Astrocyte of the cerebellum (primary cell): ENCODE measurements around the gene POFUT1.
A peak's percentile ranks its signal among the peaks of the same experiment; 100 is the strongest.

ENCODE experiments used
- DNase-seq: peaks from one replicate; pipeline ENCODE4 v3.0.0-alpha.2; 2011; ENCODE audit warnings: low read depth
- H3K4me3 ChIP-seq: 2 replicates; pipeline ENCODE4 v1.5.1; 2011; ENCODE audit warnings: mild to moderate bottlenecking, low read depth, low read length, moderate library complexity
- in situ Hi-C: cut with HindIII; loops from 2 replicates; pipeline ENCODE4 v1.10.0; 2017; ENCODE audit warnings: low sequenced_read_pairs
- TF ChIP-seq, protein P1 (sequence below): IDR thresholded peaks from 2 replicates; pipeline ENCODE4 v1.5.1; 2012; ENCODE audit warnings: low read length, low read depth, moderate library complexity, mild to moderate bottlenecking; ENCODE audit errors: missing control alignments

POFUT1 gene

DNA sequence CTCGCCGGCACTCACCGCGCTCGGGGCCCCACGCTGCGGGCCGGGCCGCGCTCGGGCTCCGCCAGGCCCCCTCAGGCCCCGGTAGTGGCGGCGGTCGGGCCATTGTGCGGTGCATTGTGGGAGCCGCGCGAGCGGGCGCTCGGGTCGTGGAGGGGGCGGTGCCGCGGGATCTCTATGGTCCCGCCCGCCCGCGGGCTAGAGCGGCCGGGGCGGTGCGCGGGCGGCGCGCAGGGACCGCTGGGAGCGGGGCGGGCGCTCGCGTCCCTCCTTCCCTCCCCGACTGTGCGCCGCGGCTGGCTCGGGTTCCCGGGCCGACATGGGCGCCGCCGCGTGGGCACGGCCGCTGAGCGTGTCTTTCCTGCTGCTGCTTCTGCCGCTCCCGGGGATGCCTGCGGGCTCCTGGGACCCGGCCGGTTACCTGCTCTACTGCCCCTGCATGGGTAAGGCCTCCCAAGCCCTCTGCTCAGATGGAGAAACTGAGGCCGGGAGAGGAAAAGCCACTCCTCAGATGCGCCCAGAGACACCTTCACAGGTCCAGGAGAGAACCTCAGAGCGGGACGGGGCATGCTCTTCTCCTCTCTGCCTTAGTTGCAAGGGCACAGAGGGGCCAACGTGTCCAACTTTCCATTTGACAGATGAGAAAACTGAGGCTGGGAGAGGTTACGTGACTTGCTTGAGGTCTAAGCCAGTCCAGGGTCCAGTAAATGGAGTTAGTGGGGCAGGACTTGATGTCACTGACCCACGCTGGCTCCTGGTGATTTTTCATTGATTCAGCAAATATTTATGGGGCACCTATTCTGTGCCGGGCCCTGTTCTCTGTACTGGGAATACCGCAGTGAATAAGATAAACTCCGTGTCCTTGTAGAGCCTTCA lies at the start of gene POFUT1, which contains the start of gene PLAGL2:
TSS of gene POFUT1 (plus strand) at position 255 of the 873 bp plus-strand sequence. CDS start at position 317, 62 bp downstream.
TSS of gene PLAGL2 (minus strand) at position 118 of the 873 bp plus-strand sequence. CDS start 5,565 bp downstream, outside the sequence.
- peak within 1 kb of the TSS; percentile 91 for H3K4me3 ChIP-seq
- DNase-seq = peak; percentile 35
- in situ Hi-C loops = no loop called here
- TF ChIP-seq, protein P1, sequence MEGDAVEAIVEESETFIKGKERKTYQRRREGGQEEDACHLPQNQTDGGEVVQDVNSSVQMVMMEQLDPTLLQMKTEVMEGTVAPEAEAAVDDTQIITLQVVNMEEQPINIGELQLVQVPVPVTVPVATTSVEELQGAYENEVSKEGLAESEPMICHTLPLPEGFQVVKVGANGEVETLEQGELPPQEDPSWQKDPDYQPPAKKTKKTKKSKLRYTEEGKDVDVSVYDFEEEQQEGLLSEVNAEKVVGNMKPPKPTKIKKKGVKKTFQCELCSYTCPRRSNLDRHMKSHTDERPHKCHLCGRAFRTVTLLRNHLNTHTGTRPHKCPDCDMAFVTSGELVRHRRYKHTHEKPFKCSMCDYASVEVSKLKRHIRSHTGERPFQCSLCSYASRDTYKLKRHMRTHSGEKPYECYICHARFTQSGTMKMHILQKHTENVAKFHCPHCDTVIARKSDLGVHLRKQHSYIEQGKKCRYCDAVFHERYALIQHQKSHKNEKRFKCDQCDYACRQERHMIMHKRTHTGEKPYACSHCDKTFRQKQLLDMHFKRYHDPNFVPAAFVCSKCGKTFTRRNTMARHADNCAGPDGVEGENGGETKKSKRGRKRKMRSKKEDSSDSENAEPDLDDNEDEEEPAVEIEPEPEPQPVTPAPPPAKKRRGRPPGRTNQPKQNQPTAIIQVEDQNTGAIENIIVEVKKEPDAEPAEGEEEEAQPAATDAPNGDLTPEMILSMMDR = peak; percentile 5

DNA sequence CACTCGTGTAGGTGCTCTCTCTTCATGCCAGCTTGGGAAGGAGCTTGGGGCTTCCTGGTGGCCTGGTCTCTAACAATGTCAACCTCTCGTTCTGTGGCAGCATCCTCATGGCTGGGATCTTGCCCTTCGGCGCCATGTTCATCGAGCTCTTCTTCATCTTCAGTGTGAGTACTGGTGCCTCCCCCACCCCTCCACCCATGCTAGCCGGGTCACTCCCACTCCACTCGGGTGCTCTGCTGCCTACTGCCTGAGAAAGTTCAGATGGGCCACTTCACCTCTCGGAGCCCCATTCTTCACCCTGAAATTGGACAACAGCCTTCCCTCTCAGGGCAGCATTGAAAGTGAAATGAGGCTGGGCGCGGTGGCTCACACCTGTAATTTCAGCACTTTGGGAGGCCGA lies 49.3 kb upstream of the POFUT1 start:
- H3K4me3 ChIP-seq = no peak overlapping the region
- TF ChIP-seq, protein P1 = no peak
- DNase-seq = no peak
- in situ Hi-C loops = no loop called here

DNA sequence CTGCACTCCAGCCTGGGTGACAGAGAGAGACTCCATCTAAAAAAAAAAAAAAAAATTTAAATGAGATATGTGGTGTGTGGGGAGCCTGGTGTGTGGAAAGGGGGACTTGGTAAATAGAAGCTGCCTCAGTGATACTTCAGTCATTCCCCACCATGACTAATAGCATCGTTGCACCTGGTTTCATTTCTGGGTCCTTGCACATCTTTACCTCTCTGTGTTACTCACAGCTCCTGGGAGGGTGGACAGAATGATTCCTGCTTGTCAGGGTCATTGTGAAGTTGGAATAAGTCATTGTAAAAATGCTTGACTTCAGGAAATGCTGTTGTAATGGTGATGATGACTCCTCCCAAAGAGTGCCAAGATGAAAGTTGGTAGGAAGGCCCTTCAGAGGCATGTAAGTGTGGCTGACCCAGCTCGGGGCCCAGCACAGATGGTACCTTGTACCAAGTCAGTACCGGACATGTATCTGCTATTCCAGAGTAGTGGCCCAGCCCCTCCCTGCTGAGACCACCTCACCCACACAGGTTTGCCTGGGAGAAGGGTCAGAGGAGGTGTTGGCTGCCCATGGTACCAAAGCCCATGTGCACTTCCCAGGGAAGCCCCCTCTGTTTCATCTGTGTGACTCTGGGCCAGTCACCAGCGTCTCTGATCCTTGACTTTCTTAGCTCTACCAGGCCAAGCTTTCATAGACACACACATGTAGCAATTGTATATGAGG lies 48.6 kb upstream of the POFUT1 start:
- H3K4me3 ChIP-seq = no peak overlapping the region
- DNase-seq = no peak
- TF ChIP-seq, protein P1 = no peak
- in situ Hi-C loops = no loop called here

DNA sequence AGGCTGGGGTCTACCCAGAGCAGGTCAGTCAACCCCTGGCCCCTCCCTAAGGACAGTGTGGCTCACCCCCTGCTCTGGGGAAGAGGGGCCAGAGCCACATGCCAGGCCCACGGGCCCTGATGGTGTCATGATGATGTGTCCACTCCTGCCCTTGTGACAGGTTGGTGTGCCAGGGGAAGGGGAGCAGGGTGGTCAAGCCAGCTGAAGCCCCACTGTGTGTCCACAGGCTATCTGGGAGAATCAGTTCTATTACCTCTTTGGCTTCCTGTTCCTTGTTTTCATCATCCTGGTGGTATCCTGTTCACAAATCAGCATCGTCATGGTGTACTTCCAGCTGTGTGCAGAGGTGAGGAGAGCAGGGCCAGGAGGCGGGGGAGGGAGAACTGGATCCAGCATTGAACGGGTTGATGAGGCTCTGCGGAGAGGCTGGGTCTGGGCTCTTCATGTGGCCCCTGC lies 47.9 kb upstream of the POFUT1 start:
- in situ Hi-C loops = no loop called here
- TF ChIP-seq, protein P1 = no peak
- no peak overlapping the region for H3K4me3 ChIP-seq
- DNase-seq = no peak

DNA sequence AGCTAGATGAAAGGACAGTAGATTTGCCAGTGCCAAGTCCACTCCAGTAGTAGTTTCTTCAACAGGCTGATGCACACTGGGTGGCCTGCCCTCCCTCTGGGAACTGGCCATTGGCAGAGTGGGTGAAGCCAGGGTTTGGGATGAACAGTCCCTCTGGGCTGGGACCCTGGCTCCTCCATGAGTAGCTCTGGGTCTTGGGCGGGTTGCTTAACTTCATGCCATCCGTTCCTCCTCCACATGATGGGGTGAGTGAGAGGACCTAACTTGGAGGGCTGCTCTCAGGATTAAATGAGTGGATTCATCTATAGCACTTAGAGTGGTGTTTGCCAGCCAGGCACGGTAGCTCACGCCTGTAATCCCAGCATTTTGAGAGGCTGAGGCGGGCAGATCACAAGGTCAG lies 47.3 kb upstream of the POFUT1 start:
- TF ChIP-seq, protein P1 = no peak
- in situ Hi-C loops = no loop called here
- DNase-seq = no peak
- H3K4me3 ChIP-seq = no peak overlapping the region

GRCh38 chr20:32162351-32162750 lies 45.3 kb upstream of the POFUT1 start:
- no peak for DNase-seq
- H3K4me3 ChIP-seq = no peak overlapping the region
- TF ChIP-seq, protein P1 = no peak
- in situ Hi-C loops = no loop called here
